ENCODE measurements around the gene MOGAT1. TPM values are rescaled to one million over a fixed set of nuclear protein-coding genes. Genes with fewer than 3 reads are reported as not detected.

MOGAT1 gene
- total and polyA plus RNA-seq, 2 of the 13 experiments (the other 11 are each of a cell fraction or from before 2014, with no cell fraction given): 0.98 to 4.3 TPM

DNA sequence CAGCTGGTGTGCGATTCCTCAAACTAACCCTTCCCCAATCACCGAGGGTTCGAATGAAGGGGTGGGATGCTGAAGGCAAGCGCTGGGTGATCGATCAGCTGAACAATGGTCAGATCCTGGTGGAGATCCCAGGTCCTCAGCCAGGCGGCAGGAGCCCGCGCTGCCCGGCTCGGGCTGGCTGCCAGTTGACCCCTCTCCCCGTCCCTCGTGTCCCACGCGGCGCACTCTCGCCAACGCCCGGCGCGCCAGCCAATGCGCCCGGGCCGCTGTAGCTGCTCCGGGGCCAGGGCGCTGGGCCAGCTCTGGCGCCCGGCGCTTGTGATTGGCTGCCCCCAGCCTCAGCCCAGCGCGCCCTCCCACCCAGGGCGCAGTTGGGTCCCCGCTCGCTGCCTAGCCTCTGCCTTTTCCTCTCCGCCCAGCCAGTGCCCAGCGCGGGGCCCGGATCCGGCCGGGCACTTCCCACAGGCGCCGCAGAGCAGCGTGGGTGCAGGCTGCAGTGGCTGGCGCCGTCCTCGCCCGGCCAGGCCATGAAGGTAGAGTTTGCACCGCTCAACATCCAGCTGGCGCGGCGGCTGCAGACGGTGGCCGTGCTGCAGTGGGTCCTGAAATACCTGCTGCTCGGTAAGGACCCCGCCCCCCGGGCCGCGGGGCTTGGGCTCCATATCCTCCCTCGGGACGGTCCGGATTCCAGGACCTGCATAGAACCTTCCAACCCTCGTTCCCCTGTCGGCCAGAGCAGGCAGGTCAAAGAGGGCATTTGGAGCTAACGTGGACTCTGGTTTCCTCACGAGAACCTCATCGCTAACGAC is at the start of gene MOGAT1 (continued):
- TF ChIP-seq, protein P1, sequence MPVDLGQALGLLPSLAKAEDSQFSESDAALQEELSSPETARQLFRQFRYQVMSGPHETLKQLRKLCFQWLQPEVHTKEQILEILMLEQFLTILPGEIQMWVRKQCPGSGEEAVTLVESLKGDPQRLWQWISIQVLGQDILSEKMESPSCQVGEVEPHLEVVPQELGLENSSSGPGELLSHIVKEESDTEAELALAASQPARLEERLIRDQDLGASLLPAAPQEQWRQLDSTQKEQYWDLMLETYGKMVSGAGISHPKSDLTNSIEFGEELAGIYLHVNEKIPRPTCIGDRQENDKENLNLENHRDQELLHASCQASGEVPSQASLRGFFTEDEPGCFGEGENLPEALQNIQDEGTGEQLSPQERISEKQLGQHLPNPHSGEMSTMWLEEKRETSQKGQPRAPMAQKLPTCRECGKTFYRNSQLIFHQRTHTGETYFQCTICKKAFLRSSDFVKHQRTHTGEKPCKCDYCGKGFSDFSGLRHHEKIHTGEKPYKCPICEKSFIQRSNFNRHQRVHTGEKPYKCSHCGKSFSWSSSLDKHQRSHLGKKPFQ (CRISPR knock-in tag; IDR thresholded peaks at IDR 0.05; ENCODE audit: insufficient replicate concordance): no peak
- TF ChIP-seq ZNF615 (CRISPR knock-in tag; IDR thresholded peaks at IDR 0.05; ENCODE audit: borderline replicate concordance) (no peak), SMARCC2 (IDR thresholded peaks at IDR 0.05) (no peak), FOXK1 (CRISPR knock-in tag; IDR thresholded peaks at IDR 0.05; ENCODE audit: borderline replicate concordance, low read depth) (no peak), HDAC1 (CRISPR knock-in tag; IDR thresholded peaks at IDR 0.05) (peak; percentile 92), GMEB1 (CRISPR knock-in tag; IDR thresholded peaks at IDR 0.05; ENCODE audit: borderline replicate concordance) (peak; percentile 29; the same call in 1 of the 2 replicates), ZFYVE20 (CRISPR knock-in tag; IDR thresholded peaks at IDR 0.05; ENCODE audit: borderline replicate concordance, low read depth) (peak; percentile 77; the same call in 1 of the 2 replicates), ZNF713 (CRISPR knock-in tag; IDR thresholded peaks at IDR 0.05) (no peak)
- TF ChIP-seq, protein P2, sequence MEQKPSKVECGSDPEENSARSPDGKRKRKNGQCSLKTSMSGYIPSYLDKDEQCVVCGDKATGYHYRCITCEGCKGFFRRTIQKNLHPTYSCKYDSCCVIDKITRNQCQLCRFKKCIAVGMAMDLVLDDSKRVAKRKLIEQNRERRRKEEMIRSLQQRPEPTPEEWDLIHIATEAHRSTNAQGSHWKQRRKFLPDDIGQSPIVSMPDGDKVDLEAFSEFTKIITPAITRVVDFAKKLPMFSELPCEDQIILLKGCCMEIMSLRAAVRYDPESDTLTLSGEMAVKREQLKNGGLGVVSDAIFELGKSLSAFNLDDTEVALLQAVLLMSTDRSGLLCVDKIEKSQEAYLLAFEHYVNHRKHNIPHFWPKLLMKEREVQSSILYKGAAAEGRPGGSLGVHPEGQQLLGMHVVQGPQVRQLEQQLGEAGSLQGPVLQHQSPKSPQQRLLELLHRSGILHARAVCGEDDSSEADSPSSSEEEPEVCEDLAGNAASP (CRISPR knock-in tag; IDR thresholded peaks at IDR 0.05; ENCODE audit: borderline replicate concordance): no peak; the same call in 1 of the 2 replicates
- TF ChIP-seq, protein P3, sequence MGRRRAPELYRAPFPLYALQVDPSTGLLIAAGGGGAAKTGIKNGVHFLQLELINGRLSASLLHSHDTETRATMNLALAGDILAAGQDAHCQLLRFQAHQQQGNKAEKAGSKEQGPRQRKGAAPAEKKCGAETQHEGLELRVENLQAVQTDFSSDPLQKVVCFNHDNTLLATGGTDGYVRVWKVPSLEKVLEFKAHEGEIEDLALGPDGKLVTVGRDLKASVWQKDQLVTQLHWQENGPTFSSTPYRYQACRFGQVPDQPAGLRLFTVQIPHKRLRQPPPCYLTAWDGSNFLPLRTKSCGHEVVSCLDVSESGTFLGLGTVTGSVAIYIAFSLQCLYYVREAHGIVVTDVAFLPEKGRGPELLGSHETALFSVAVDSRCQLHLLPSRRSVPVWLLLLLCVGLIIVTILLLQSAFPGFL (CRISPR knock-in tag; IDR thresholded peaks at IDR 0.05): no peak
- TF ChIP-seq, protein P4, sequence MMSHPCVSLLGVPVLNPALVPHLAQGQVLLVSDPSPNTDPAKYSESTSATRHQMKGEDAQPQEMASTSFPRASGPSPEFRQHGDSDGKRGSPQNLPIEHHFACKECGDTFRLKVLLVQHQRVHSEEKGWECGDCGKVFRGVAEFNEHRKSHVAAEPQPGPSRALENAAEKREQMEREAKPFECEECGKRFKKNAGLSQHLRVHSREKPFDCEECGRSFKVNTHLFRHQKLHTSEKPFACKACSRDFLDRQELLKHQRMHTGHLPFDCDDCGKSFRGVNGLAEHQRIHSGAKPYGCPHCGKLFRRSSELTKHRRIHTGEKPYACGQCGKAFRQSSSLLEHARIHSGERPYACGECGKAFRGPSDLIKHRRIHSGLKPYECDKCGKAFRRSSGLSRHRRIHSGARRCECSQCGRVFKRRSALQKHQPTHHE (CRISPR knock-in tag; IDR thresholded peaks at IDR 0.05; ENCODE audit: borderline replicate concordance): peak; percentile 81; the same call in 1 of the 2 replicates

Data from HepG2 (cell line).